Ishikawa (cell line): ENCODE measurements around the gene MT1X.
A peak's percentile ranks its signal among the peaks of the same experiment; 100 is the strongest.

Experiments used
- CEBPB ChIP-seq: IDR thresholded peaks from 2 replicates; pipeline ENCODE4 v1.6.1; 2012
- CREB1 ChIP-seq: IDR thresholded peaks from 2 replicates; pipeline ENCODE4 v1.6.1; 2012; ENCODE audit warnings: low read depth
- EGR1 ChIP-seq: IDR thresholded peaks from 2 replicates; pipeline ENCODE4 v1.6.1; 2012
- EP300 ChIP-seq: IDR thresholded peaks from 2 replicates; pipeline ENCODE4 v1.6.1; 2012; ENCODE audit warnings: borderline replicate concordance
- NFIC ChIP-seq: IDR thresholded peaks from 2 replicates; pipeline ENCODE4 v1.6.1; 2012
- RAD21 ChIP-seq: IDR thresholded peaks from 2 replicates; pipeline ENCODE4 v1.6.1; 2012; ENCODE audit warnings: low read depth
- TAF1 ChIP-seq: IDR thresholded peaks from 2 replicates; pipeline ENCODE4 v1.6.1; 2012; ENCODE audit warnings: low read depth, mild to moderate bottlenecking
- TCF12 ChIP-seq: IDR thresholded peaks from 2 replicates; pipeline ENCODE4 v1.6.1; 2012; ENCODE audit warnings: low read depth
- YY1 ChIP-seq: IDR thresholded peaks from 2 replicates; pipeline ENCODE4 v1.6.1; 2012; ENCODE audit warnings: low read depth
- TF ChIP-seq, protein P1 (sequence below): IDR thresholded peaks from 2 replicates; pipeline ENCODE4 v1.6.1; 2012
- TF ChIP-seq, protein P2 (sequence below): IDR thresholded peaks from 2 replicates; pipeline ENCODE4 v1.6.1; 2012; ENCODE audit warnings: low read depth, mild to moderate bottlenecking
- TF ChIP-seq, protein P3 (sequence below): IDR thresholded peaks from 2 replicates; pipeline ENCODE4 v1.6.1; 2012

DNA sequence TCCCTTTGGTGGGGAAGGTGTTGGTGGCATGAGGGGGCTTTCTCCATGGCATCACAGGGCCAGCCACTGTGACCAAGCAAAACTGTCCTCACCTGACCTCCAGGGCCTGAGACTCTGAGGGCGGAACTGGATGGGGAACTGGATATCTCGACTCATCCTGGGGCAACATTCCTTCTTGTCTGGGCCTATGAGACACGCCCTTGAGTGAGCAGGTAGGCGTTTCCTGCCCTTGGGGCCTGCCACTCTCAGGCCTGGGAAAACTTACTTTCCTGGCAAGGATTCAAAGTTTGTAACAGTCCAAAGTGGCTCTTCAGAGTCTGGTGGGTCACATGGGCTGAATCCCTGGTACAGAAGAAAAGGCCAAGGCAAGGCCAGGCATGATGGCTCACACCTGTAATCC is 9.6 kb downstream of the MT1X start:
- peak; percentile 91 for TF ChIP-seq EP300
- no peak for TF ChIP-seq TAF1
- no peak for TF ChIP-seq EGR1
- TF ChIP-seq TCF12 = peak; percentile 89
- no peak for TF ChIP-seq CREB1
- no peak for TF ChIP-seq CEBPB
- TF ChIP-seq, protein P1, sequence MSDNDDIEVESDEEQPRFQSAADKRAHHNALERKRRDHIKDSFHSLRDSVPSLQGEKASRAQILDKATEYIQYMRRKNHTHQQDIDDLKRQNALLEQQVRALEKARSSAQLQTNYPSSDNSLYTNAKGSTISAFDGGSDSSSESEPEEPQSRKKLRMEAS = peak; percentile 45; the same call in 1 of the 2 replicates
- TF ChIP-seq NFIC = peak; percentile 88
- TF ChIP-seq YY1 = no peak
- TF ChIP-seq RAD21 = no peak; the same call in 1 of the 2 replicates
- TF ChIP-seq, protein P2, sequence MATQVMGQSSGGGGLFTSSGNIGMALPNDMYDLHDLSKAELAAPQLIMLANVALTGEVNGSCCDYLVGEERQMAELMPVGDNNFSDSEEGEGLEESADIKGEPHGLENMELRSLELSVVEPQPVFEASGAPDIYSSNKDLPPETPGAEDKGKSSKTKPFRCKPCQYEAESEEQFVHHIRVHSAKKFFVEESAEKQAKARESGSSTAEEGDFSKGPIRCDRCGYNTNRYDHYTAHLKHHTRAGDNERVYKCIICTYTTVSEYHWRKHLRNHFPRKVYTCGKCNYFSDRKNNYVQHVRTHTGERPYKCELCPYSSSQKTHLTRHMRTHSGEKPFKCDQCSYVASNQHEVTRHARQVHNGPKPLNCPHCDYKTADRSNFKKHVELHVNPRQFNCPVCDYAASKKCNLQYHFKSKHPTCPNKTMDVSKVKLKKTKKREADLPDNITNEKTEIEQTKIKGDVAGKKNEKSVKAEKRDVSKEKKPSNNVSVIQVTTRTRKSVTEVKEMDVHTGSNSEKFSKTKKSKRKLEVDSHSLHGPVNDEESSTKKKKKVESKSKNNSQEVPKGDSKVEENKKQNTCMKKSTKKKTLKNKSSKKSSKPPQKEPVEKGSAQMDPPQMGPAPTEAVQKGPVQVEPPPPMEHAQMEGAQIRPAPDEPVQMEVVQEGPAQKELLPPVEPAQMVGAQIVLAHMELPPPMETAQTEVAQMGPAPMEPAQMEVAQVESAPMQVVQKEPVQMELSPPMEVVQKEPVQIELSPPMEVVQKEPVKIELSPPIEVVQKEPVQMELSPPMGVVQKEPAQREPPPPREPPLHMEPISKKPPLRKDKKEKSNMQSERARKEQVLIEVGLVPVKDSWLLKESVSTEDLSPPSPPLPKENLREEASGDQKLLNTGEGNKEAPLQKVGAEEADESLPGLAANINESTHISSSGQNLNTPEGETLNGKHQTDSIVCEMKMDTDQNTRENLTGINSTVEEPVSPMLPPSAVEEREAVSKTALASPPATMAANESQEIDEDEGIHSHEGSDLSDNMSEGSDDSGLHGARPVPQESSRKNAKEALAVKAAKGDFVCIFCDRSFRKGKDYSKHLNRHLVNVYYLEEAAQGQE = no peak
- TF ChIP-seq, protein P3, sequence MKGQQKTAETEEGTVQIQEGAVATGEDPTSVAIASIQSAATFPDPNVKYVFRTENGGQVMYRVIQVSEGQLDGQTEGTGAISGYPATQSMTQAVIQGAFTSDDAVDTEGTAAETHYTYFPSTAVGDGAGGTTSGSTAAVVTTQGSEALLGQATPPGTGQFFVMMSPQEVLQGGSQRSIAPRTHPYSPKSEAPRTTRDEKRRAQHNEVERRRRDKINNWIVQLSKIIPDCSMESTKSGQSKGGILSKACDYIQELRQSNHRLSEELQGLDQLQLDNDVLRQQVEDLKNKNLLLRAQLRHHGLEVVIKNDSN = peak; percentile 88
